Right ventricle myocardium inferior (tissue), 1 donor: ENCODE results near the gene ELAVL4. TPM values are rescaled to one million over a fixed set of nuclear protein-coding genes. Genes with fewer than 3 reads are reported as not detected.

Source experiments
- ATAC-seq: fragments of 200-7000 bp; cut with Tn5 transposase; one replicate; pipeline ENCODE4 v1.9.1; 2020; ENCODE audit warnings: mild to moderate bottlenecking, moderate library complexity
- DNase-seq: peaks from one replicate; pipeline ENCODE4 v3.0.0; 2021; ENCODE audit errors: missing footprints
- intact Hi-C: fragments of 100-400 bp; cut with DNase I; formaldehyde crosslinking; loops from one replicate; pipeline ENCODE4 v1.11.0; 2022
- total RNA-seq: library from RNA; stranded (reverse); fragmentation: NEBNext Ultra II Directional; extraction: Animal tissue kit (Norgen Biotek cat#: 25700); gene quantifications from one replicate; pipeline ENCODE4 v1.2.1, GENCODE V29; 2021
- donor health status: DM: no; HTN: yes; CAD: no; lungs with severe emphysema.

The ELAVL4 gene
- total RNA-seq, 1 donor from 2014 or later: not detected

DNA sequence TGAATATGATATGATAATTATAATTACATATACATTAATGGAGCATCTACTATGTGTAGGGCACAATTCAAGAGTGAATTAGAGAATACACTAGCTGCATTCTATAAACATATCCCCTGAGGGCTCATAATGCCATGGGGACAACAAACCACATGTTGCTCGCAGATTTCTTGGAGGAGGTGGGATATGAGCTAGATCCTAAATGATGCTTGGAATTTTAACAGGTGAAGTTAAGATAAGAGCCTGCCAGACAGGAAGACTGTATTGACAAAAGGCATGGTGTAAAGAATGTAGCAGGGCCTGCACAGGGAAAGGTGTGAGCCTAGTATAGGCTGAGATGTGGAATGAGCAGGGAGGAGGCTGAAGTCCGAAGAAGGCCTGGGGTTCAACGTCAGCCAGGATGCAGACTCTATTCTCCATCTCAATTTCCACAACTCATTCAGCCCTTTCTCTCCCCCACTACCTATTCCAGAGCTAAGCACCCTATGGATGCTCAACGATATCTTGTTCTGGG, 120.2 kb downstream of the ELAVL4 start:
- no peak for DNase-seq

DNA sequence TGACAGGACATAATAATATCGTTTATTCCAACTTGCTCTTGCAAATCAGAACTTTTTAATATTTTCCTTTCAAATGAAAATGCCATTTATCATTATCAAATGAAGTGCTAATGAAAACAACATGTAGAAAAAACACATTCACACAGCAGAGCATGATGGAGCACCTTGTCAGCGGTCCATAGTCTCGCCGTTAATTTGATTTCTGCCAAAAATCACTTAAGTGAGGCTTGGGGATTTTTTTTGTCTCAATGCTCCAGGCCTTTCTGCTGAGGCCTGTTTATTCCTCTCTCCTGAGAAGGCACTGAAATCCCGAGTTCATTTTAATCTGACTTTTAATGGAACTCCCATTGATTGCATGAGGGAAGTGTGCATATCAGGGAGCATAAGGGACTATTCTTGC, 122.5 kb downstream of the ELAVL4 start:
- no peak for DNase-seq
- intact Hi-C loops: no loop called here
- no peak for ATAC-seq

More for the DNA sequence above, 120.2 kb downstream of the ELAVL4 start:
- intact Hi-C loops: no loop called here
- no peak for ATAC-seq

DNA sequence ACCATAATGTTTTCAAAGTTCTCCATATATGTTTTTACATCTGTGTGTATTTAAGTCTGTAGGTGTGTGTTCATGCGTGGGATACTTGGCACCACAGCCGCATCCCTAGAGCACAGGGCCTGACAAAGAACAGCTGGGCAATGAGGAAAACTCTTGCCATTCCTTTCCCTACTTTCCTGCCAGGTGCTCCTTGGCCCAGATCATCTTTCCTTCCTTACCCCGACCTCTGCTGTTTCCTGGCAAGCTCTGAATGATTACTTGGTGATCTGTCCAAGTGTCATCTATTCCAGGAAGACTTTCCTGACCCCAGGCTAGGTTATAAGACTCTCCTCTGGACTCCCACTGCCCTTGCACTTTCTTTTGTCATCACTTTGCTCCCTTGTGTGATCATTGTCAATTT, 123.6 kb downstream of the ELAVL4 start:
- ATAC-seq (no peak), DNase-seq (no peak)
- intact Hi-C loops: no loop called here

DNA sequence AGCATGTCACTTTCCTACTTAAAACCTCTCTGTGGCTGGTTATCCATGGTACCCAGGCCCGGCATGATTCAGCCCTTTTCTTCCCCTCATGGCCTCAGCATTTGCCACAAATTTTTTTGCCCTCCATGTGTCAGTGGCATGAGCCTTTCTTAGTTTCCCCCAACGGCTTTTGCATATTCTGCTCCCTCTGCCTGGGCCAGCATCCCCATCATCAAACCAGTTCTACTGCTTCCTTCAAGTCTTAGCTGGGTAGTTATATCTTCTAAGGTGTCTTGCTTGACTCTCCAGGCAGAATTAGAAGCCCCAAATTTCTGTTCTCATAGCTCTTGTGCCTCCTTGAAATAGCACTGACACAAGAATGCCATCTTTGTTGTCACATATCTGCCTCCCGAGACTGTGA, 127.9 kb downstream of the ELAVL4 start:
- no peak for DNase-seq
- no peak for ATAC-seq
- intact Hi-C loops: no loop called here

DNA sequence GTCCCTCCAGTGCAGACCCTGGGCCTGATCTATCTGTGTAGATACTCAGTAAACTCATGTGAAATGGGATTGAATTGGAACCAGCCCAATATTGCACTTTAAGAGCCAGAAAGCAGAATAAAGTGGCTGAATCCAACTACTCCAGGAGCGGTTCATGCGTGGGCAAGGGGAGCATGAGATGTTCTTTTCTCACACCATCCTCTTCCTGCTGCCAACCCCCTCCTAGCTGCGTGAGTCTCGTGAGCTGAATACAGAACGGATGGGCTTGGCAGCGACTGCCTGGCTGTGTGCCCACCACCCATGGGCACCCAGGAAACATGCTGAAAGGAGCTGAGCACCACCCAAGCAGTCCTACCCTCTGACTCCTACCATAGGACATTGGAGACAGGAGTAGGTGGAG, 128.3 kb downstream of the ELAVL4 start:
- no peak for ATAC-seq
- DNase-seq: no peak
- intact Hi-C loops: no loop called here

DNA sequence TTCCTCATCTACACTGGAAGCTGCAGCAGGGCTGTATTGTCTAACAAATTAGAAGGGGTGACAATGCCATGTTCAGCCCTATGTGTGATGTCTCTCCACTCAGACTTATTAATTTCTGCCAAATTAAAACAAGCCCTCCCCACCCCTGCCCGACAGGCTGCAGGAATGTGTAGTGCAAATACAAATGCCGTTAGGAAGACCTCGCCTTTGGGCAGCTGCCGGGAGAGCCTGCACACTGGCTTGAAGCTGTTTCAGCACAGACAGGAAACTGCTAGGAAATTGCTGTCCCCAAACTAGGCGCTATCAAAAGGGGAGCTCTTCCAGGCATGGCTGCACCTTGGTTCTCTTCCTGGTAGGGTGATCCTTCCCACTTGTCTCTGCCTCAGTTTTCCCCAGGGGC, 135.2 kb downstream of the ELAVL4 start:
- DNase-seq (no peak), ATAC-seq (no peak)
- intact Hi-C loops: no loop called here

DNA sequence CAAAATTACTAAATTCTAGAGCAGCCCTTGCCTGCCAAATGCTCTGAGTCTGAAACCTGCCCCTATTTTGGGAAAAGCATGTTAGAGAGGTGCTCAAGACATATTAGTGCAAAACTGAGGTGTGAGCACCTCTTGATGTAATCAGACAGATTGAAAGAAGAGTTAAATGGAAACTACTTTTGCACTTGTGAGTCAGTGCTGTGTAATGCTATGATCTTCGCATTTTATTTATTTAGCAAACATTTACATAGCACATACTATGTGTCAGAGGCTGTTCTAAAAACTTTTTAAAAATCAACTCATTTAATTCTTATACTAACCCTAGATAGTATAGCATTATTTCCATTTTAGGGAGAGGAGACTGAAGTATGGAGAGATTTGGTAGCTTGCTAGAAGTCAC, 138.1 kb downstream of the ELAVL4 start:
- ATAC-seq: no peak
- no peak for DNase-seq
- intact Hi-C loops: no loop called here

DNA sequence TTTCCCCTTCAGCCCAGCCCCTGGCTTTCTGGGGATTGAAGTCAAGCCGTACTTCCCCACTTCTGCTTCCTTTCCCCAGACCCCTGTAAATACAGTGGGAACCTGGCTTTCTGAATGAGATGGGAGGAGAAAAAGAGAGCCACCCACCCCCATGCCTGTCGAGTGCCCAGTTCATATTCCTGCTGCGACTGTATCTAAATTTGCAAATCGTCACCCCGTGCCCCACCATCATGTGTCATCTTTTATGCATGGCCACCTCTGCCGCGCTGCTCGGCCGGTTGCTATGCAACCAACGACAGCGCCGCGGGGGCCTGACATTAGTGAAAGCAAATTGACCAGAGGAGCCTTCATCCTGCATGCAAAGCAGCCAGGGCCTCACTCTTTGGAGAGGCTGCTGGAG, 143.0 kb downstream of the ELAVL4 start:
- no peak for DNase-seq
- ATAC-seq: no peak
- intact Hi-C loops: no loop called here

DNA sequence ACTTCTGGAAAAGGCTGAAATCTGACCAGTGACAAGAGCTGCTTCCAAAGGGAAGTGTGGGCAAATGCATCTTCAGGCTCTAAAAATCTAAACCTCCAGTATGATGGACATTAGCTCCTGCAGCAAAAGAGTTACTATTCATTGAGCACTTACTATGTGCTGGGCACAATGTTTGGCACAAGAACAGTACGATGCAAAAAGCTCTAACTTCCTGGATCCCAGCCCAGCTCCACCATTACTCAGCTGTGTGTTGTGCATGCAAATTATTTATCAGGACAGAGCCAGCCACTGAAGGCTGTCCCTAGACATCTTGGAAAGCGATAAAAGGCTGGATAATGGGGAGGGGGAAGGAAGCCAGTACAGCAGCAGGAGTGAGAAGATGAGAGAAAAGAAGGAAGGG, 143.5 kb downstream of the ELAVL4 start:
- no peak for DNase-seq
- intact Hi-C loops: no loop called here
- ATAC-seq: no peak

Other genes starting within 250 kb of the ELAVL4 start
- gene AGBL4, start 85.0 kb upstream of the ELAVL4 start, total RNA-seq: 0.14 TPM